NCI-H510A treated with DMSO at 0.1 percent for 48 hours (cell line): Measurements from ENCODE around the gene RNF41.
"Not testable (repeated sequence)": the region's sequence is repeated elsewhere in the genome, so short reads cannot be mapped to it uniquely, and the experiment has no call there.

Experiments
- DNase-seq: peaks from one replicate; lab custom pipeline; 2025; lab: John Stamatoyannopoulos, UW

Gene RNF41

DNA sequence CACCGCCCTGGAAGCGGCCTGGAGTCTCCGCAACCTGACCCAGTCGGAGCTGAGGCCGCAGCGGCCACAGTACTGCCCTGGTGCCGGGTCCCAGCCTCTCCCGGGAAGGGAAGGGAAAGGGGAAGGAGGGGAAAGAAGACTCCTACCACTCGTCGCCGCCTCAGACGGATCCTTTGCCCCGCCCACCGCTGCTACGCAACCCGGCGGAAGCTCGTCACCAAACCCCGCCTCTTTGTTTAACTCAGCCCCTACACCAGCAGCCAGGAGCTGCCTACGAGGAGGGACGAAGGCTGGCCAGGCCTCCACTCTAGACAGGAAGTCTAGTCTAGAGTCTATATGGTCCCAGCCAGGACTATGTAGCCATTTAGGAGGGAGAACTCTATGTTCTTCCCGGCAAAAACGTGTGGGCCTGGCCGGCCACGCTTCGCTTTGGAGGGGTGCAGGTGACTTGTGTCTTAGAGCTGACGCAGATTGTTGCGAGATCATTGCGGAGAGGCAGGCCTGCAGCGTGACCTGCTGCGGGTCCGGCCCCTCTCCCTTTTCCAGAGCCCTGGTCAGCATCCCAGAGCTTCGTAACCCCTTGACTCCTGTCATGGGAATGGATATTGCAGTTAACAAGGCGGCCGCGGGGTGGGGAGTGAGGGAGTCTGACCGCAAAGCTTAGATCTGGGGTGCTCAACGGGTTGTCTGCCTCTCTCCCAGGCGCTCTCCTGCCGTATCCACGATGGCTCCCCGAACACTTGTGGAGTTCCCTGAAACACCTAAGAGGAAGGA lies at the start of gene RNF41:
TSS of gene RNF41 (minus strand) at position 166 of the 774 bp plus-strand sequence. CDS start 7,875 bp downstream, outside the sequence.
- peak; percentile 97 for DNase-seq

DNA sequence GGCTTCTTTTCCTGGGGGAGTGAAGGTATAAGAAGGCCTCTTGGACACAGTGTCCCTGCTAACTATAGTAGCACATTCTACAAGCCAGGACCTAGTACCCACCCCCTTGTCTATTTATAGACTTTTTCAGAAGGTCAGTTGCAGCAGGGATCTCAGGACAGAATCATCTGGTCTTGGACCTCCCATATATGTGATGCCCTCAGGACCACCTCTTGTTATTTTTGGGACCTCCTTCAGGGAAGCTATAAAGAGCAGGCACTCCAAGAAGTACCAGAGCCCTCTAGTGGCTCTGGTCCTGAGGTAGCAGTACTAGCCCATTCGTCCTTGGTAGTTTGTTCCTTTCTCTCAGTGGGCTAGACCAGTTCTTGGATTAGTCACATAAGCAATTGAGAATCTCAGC lies 49.3 kb upstream of the RNF41 start:
- peak; percentile 7 for DNase-seq

DNA sequence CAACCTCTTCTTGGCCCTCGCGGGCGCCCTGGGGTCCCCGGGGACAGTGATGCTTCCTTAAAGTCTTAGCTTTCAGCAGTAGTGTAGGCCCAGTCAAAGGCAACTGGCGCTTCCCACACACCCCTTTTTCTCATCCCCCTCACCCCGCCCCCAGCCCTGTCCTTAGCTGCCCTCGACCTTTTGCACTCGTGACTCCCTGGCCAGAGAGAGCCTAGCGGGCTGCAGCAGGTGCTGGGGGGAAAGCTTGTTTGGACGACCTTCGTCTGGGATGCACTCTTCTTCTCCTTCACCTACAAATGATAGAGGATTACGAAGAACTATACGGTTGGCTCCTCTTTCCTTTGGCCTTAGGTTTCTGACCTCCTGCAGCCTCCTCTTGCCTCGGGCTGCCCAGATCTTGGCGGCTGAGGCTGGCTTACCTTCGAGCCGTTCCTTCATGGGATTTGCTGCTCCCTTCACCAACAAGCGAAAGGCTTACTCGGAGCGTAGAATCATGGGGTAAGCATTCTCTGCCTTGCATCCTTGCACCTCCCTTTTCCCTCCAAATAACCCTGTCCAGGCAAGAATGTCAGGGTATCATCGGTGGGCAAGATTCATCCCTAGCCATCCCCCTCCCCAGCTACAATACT lies 45.8 kb upstream of the RNF41 start:
- DNase-seq: no peak

DNA sequence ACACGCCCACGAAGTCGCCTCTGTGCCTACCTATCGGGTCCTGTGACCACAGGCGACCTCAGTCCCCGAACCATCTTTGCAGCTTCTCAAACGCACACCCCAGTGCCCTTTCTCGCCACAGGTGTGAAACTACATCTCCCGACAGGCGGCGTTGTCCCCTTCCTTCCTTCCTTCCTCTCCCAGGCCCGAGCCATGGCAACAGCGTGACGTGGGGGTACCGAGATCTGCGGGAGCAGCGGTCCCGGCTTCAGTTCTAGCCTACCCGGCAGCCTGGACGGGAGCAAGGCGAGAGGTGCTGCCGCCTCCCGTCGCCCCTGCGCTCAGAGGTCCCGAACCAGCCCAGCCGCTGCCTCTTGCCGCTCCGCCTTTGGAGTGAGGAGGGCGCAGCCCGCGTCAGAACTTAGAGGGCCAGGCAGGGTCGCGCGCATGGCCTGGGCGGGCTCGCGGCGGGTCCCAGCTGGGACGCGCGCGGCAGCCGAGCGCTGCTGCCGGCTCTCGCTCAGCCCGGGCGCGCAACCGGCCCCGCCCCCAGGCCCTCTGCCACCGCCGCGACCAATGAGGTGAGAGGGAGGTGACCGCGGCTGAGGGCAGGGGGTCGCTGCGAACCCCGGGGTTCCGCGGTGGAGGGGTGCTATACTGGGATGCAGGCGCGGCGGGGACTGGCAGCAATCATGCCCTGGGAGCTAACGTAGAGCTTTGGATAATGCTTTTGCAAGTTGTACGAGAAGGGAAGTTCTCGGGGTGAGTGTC lies 45.1 kb upstream of the RNF41 start, which contains the start of gene COQ10A:
TSS of gene COQ10A (plus strand) at position 250 of the 750 bp plus-strand sequence. CDS start at position 427, 177 bp downstream.
- peak; percentile 94 for DNase-seq

DNA sequence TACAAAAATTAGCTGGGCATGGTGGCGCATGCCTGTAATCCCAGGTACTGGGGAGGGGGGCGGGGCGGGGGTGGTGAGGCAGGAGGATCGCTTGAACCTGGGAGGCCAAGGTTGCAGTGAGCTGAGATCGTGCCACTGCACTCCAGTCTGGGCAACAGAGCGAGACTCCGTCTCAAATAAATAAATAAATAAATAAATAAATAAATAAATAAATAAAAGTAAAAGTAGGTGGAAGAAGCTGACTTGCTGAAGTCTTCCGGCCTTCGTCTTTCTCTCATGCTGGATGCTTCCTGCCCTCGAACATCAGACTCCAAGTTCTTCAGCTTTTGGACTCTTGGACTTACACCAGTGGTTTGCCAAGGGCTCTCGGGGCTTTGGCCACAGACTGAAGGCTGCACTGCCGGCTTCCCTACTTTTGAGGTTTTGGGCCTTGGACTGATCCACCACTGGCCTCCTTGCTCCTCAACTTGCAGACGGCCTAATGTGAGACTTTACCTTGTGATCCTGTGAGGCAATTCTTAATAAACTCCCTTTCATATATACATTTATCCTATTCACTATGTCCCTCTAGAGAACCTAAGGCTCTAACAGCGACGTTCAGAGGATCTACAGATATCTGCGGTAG lies 44.5 kb upstream of the RNF41 start:
- DNase-seq: not testable (repeated sequence)

DNA sequence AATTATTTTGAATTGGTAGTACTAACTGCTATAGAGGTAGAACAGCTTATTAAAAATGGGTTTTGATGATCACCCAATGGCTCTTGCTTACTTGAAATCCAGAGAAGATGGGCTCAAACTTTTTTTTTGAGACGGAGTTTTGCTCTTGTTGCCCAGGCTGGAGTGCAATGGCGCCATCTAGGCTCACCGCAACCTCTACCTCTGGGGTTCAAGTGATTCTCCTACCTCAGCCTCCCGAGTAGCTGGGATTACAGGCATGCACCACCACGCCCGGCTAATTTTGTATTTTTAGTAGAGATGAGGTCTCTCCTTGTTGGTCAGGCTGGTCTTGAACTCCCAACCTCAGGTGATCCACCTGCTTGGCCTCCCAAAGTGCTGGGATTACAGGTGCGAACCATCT lies 41.2 kb upstream of the RNF41 start:
- DNase-seq: not testable (repeated sequence)

DNA sequence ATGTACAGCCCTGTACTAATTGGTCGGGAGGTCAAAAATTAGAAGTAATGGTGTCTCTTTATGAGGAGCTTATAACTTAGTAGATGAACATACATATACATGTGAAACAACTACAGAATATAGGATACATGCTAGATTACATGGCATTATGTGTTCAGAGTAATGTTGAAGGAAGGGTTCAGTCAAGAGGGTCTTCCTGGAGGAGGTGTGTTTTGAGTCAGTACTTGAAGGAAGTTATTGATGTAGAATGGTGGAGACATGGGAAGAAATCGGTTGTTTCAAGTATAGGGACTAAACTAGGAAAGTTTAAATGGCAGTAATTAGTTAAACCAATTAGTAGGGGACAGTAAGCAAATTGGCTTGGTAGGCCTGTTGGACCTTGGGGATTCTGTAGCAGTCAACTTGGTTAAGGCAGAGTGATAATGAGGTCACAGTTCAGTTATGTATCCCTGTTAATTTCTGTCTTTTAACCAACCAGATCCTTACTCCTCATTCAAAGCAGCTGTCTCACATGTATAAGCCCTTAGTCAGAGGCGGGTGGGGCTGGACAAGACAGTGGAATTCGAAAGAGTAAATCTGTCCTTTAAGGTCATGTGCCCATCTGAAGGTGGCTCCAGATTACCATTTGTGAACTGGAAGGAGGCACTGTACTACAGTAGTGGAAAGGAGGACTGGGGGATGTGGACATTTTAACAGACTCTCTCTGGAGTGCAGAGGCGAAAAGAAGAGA lies 39.9 kb upstream of the RNF41 start:
- no peak for DNase-seq

DNA sequence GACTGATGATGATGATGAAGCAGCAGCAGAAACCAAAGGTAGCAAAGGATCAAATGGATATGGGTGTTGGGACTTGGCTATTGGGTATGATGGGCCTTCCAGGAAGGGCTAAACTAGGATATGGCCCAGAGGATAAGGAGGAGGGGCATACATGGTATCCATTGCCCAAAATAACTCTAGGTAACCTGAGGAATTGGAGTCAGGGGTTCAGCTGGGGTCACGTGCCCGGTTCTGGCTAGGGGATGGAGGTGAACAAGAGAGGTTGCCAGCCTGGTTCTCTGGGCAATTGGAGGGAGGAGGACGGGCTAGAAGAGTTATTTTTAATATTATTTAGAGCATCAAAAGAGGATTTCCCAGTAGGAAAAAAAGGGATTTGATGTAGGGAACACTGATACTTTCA lies 39.2 kb upstream of the RNF41 start:
- no peak for DNase-seq

DNA sequence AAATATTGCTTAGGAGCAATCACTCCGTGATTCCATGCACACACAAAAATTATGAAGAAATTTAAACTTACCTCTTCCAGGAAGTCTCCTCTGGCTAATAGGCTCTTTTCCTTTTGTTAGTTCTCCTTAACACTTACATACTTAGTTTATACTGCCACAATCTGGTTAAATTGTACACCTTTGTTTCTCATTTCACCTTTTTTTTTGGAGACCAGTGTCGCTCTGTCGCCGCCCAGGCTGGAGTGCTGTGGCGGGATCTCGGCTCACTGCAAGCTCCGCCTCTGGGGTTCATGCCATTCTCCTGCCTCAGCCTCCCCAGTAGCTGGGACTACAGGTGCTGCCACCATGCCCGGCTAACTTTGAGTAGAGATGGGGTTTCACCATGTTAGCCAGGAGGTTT lies 38.7 kb upstream of the RNF41 start:
- DNase-seq: no peak

DNA sequence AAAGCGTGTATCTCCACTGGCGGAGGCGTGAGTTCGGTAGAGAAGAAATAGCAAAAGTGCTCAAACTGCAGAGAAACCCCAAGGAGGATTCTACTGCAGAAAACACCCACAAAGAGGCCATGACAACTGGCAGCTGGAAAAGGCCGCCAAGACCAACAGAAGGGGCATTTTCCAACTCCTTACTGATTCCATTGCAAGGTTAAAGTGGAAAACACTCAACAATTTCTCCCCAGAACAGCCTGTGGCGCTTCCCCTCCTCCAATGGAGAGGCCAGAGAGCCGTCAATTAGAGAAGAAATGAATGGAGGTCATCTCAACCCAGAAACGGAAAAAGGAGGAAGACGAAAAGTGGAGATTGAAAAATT lies 37.1 kb upstream of the RNF41 start:
- DNase-seq: no peak

DNA sequence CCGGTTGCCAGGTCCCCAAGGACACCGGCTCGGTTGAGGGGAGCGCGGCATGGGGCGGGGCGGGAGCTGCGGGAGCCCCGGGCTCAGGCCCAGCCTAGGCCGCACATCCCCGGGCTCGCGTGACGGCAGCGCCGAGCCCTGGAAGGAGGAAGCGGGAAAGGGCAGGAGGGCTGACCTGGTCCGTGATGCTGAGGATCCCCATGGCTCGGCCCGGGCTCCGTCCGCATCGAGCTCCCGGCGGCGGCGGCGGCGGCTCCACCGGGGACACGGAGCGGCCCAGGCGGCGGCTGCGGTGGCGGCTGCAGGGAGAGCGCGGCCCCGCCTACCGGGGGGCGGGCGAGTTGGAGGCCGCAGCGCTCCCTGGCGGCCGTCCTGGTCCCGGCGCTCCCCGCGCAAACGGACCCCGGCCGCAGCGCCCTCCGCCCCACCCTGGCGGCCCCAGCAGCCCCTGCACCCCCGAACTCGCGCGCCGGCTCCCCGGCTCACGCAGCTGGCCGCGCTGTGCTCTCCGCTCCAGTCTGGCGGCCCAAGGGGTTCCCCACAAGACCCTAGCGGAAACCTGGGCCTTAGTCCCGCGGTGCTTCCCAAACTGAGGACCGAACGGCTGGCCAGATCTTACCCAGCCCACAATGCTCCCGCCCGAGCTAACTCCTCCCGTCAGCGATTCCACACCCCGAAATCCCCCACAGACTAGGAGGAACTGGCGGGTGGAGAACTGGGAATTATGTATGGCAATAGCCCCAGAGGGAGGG lies 36.5 kb upstream of the RNF41 start, which contains the start of gene ANKRD52:
TSS of gene ANKRD52 (minus strand) at position 317 of the 752 bp plus-strand sequence. CDS start at position 202, 115 bp downstream.
- peak; percentile 83 for DNase-seq

DNA sequence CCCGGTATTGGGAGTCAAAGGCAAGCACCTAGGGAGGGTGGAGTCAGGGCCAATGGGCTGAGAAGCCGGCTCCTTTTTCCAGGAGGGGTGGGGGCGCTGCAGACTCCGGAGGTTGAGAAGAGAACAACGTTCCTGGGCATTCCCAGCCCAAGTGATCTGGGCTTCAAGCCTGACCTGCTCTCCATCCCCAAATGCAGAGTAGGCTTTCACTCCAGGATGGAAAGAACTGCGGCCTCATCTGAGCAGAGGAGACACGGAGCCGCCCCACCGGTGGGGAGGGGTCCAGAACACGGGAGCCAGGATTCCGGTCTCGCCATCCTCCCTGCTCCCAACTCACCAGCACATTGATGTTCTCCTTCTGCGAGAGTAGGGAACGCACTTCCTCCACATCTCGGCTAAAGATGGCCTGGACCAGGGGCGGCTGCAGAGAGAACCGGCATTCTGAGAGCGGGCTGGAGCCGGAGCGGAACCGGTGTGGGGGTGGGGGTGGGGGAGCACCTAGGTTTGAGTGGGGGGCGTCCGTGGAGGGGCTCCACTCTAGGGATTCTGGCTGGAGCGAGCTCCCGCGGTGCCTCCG lies 35.9 kb upstream of the RNF41 start:
- DNase-seq: peak; percentile 52

DNA sequence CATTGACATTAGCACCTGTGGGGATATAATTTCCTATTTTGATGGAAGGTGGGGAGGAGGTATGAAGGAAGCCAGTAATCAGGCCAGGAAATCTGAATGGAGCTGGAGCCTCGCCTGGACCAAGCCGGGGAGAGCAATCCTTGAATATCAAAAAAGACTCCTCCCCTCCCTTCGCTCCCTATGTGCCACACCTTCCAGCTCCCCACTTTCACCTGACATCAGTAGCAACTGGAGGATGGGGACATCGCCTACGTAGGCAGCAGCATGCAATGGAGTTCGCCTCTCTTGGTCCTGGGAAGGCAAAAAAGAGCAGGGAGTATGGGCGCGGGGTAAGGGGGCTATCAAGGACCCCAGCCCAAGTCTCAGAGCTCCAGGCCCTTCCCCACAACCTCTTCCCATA lies 35.3 kb upstream of the RNF41 start:
- DNase-seq: no peak

DNA sequence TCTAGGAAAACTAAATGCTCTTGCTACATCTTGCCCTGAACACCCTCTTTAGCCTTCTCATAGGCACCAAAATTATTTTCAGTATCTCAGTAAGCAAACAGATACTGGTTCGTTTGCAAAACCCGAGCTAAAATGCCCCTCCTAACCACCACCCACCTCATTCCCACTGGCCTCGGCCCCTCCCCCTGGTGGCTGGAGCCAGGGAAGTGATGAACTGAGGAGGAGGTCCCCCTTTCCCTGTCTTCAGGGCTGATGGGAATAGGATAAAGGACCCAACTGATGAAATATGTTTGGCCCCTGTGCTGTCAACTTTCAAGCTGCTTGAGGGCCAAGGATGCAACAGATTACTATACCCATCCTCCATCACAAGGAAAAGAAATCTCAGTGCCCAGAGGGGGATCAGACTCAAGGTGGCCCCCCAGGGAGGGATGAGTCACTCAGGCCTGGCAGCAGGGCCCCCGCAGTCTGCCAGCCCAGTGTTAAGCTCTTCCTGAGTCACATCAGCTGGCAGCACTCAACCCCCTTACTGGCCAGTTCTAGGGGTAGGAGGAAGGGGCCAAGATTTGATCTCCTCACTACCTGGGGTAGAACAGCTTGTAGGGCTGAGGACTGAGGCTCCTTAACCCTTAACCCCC lies 34.7 kb upstream of the RNF41 start:
- no peak for DNase-seq

DNA sequence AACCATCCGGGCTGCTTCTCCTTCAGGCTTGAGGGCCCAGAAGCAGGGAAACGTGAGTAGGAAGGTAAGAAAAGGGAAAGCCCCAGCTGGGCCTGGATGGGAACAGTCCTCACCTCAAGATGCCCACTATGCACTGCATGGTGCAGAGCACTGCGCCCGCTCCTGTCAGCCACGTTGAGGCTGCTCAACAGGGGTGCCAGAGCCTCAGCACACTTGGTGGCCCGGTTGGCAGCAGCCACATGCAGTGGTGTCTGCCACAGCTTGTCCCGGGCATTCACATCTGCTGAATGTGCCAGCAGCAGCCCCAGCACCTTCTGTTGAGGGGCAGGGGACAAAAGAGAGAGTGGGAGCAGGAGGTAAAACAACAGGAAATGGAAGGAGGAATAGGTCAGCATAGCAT lies 33.9 kb upstream of the RNF41 start:
- DNase-seq: no peak

DNA sequence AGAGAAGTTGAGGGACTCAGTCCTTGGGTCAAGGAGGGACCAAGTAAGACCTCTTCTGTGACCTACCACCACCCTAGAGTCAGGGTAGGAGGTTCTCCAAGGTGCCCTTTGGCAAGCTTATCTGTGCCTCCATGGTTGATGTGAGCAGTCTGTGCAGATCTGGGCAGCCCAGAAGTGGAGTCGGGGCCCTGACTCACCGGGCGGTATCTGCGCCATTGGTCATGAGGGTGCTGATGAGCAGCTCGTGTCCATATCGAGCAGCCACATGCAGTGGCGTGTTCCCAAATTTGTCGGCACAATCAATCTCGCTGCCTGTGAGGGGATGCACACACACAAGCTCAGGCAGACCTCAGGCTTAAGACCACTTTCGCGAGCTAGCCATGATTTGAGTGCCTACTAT lies 31.4 kb upstream of the RNF41 start:
- no peak for DNase-seq

DNA sequence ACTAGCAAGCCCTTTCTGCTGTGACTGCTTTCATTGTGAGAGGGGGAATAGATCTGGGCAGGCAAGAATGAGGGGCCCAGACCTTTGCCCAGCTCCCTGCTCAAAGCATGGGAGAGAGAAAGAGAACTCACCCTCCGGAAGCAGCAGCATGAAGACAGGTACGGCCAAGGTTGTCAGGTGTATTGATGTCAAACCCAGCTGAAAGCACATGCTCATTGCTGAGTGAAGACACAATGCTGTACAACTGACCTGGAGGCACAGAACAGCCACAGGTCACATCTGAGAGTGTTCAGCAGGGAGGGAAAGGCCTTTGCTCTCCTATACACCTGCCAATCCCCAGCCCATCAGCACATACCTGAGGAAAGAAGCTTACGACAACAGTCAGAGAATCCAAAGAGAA lies 30.9 kb upstream of the RNF41 start:
- no peak for DNase-seq

DNA sequence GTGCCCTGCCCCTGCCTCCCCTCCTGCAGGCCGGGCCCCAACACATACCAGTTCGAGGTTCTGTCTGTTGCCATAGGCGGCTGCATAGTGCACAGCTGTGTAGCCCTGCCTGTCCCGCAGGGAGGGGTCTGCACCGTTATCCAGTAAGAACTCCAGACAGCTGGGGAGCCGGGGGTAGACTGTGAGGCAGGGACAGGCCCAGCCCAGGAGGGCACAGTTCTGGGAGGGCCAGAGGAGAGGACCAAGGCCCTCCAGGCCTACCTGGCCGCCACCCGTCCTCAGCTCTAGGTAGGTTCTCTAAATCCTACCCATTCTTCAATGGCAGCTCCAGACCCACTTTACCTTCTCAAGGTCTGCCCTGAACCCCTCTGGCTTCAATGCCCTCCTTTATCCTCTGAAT lies 27.0 kb upstream of the RNF41 start:
- no peak for DNase-seq

DNA sequence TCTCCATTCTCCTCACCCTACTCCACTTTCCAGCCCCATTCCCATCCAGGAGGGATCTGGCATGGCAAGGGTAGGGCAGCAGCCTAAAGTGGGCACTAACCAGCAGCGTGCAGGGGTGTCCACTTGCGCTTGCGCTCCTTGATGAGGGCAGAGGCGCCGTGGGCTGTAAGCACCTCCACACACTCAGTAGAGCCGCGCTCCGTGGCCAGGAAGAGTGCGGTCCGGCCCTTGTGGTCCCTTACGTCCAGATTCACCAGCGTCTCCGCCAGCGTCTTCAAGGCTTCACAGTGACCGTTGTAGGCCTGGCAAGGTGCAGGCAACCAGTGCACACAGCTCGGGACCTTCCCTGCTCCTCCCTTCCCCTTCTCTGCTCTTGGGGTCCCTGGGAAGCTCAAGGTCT lies 26.2 kb upstream of the RNF41 start:
- DNase-seq: no peak

DNA sequence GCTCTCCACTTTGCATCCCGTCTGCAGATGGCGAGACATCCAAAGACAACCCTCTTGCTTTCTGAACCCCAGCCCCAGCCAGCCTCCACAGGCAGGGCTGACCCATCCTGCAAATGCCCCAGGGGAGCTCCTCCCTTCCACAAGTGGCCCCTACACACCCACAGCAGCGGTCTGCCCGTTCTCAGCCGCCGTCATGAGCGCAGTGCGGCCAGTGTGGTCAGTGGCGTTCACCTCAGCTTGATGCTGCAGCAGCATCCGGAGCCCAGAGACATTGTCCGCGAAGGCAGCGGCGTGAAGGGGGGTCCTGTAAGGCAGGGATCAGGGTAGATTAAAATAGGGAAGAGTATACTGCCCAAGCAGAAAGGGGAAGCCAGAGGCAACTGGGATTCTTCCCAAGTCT lies 22.8 kb upstream of the RNF41 start:
- no peak for DNase-seq
